Activated CD4-positive, alpha-beta memory T cell treated with anti-CD3 and anti-CD28 coated beads for 36 hours (primary cell): Measurements from ENCODE around the gene RETREG1. TPM values are rescaled to one million over a fixed set of nuclear protein-coding genes. Genes with fewer than 3 reads are reported as not detected.

ENCODE experiments used
- total RNA-seq, 2 experiments: library from RNA; stranded (reverse); gene quantifications; one replicate each; pipeline ENCODE4 v1.2.3, GENCODE V29; 2021

The RETREG1 gene
- total RNA-seq, 2 experiments from 2014 or later: 8.1 to 10.1 TPM

Other genes with a start within 250 kb of the RETREG1 start
- 10 to 100 TPM; 35.6 to 35.9 TPM for gene ZNF622, start 151.2 kb downstream of the RETREG1 start, total RNA-seq